ENCODE results near the gene SHROOM3. TPM values are rescaled to one million over a fixed set of nuclear protein-coding genes. Genes with fewer than 3 reads are reported as not detected.

The SHROOM3 gene
- total RNA-seq, 2 donors from 2014 or later = 139 to 171 TPM

DNA sequence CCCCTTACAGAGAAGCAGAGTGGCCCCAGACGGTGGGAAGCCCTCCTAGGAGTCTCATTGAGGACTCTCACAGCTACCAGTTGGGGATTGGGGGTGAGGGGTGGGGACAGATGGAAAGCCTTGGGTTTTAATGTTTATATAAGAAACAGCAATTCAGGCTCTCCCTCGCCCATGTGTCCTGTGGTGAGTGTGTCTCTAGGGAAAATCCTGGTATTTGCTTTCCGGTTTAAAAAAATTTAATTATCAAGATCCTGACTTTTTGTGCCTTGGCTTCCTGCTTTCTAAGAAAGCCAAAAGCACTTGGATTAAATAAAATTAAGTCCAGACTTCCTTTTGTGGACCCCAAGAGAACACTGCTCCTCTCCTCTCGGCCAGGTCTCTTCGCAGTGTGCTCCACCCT lies 369.1 kb downstream of the SHROOM3 start:
- TF ChIP-seq, protein P1, sequence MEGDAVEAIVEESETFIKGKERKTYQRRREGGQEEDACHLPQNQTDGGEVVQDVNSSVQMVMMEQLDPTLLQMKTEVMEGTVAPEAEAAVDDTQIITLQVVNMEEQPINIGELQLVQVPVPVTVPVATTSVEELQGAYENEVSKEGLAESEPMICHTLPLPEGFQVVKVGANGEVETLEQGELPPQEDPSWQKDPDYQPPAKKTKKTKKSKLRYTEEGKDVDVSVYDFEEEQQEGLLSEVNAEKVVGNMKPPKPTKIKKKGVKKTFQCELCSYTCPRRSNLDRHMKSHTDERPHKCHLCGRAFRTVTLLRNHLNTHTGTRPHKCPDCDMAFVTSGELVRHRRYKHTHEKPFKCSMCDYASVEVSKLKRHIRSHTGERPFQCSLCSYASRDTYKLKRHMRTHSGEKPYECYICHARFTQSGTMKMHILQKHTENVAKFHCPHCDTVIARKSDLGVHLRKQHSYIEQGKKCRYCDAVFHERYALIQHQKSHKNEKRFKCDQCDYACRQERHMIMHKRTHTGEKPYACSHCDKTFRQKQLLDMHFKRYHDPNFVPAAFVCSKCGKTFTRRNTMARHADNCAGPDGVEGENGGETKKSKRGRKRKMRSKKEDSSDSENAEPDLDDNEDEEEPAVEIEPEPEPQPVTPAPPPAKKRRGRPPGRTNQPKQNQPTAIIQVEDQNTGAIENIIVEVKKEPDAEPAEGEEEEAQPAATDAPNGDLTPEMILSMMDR (IDR thresholded peaks at IDR 0.05) = no peak
- Histone ChIP-seq H3K4me1 (ENCODE audit: control insufficient read depth in 1 of 2, low read depth in 2 of 2) (no peaks in the 10 kb centered on the region), H3K9me3 (peaks cover 2% of the 10 kb centered on the region), H3K4me3 (no peak overlapping the region), H3K36me3 (no peaks in the 10 kb centered on the region), H3K27ac (no peak overlapping the region), H3K27me3 (replicated peaks; ENCODE audit: insufficient read depth) (no peaks in the 10 kb centered on the region)
- ATAC-seq (ENCODE audit: insufficient number of reproducible peaks, low FRiP score, low read depth) = no peak
- no peak for DNase-seq (ENCODE audit: low spot score)

DNA sequence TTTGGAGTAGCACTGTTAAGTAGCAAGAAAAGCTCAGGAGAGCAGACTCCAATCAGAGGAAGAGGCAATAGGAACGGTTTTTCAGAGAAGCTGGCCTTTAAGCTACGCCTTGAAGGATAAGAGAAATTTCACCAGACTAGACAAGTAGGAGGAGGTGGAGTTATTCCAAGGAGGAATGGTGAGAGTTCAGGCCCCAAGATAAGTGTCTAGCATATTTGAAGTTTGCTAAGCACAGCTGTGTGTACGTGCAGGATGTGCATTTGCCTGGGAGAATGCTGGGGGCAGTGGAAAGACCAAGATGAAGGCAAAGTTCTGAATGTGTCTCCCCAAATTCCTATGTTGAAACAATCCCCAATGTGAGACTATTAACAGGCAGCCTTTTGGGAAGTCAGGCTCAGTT lies 371.3 kb downstream of the SHROOM3 start:
- H3K4me3 ChIP-seq = no peak overlapping the region
- DNase-seq (ENCODE audit: low spot score) = no peak
- H3K27ac ChIP-seq = no peak overlapping the region
- no peak for ATAC-seq (ENCODE audit: insufficient number of reproducible peaks, low FRiP score, low read depth)
- H3K9me3 ChIP-seq = peaks cover 2% of the 10 kb centered on the region
- TF ChIP-seq, protein P1 (IDR thresholded peaks at IDR 0.05) = no peak
- no peaks in the 10 kb centered on the region for H3K27me3 ChIP-seq (replicated peaks; ENCODE audit: insufficient read depth)
- H3K36me3 ChIP-seq = no peaks in the 10 kb centered on the region
- H3K4me1 ChIP-seq (ENCODE audit: control insufficient read depth in 1 of 2, low read depth in 2 of 2) = peaks cover 0 to 4% of the 10 kb centered on the region in 2 donors

DNA sequence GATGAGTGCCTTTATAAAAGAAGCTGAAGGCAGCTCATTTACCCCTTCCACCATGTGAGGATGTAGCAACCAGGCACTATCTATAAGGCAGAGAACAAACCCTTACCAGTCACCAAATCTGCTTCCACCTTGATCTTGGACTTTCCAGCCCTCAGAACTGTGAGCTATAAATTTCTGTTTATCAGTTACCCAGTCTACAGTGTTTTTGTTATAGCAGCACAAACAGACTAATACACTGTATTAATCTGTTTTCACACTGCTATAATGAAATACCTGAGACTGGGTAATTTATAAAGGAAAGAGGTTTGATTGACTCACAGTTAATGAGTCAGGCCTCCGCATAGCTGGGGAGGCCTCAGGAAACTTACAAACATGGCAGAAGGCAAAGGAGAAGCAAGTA lies 371.7 kb downstream of the SHROOM3 start:
- ATAC-seq (ENCODE audit: insufficient number of reproducible peaks, low FRiP score, low read depth) (no peak), DNase-seq (ENCODE audit: low spot score) (no peak)
- Histone ChIP-seq H3K4me3 (no peak overlapping the region), H3K4me1 (ENCODE audit: control insufficient read depth in 1 of 2, low read depth in 2 of 2) (peaks cover 0 to 8% of the 10 kb centered on the region in 2 donors), H3K36me3 (no peaks in the 10 kb centered on the region), H3K9me3 (peaks cover 2% of the 10 kb centered on the region), H3K27ac (no peak overlapping the region), H3K27me3 (replicated peaks; ENCODE audit: insufficient read depth) (no peaks in the 10 kb centered on the region)
- TF ChIP-seq, protein P1 (IDR thresholded peaks at IDR 0.05) = no peak

DNA sequence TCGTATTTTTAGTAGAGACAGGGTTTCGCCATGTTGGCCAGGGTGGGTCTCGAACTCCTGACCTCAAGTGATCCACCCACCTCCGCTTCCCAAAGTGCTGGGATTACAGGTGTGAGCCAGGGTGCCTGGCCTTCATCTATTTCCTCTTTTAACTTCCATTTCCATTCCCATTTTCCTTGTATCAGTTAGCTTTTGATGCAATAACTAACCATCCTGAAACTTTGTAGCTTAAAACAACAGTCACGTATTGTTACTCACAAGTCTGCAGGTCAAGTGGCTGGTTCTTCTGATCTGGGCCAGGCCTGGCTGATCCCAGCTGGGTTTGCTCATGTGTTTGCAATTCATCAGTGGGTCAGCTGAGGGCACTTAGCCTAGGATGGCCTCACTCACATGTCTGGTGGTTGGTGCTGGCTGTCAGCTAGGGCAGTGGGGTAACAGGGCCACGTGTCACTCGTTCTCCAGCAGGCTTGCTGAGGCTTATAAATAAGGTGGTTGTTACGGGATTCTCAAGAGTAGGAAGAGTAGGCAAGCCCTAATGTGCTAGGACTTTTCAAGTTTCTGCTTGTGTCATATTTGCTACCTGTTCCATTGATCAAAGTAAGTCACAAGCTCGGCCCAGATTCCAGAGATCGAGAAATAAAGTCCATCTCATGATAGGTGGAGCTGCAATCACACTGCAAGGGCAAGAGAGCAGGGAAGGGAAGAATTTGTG lies 374.7 kb downstream of the SHROOM3 start:
- ATAC-seq (ENCODE audit: insufficient number of reproducible peaks, low FRiP score, low read depth) = no peak
- TF ChIP-seq, protein P1 (IDR thresholded peaks at IDR 0.05) = no peak
- H3K9me3 ChIP-seq = peaks cover 2% of the 10 kb centered on the region

DNA sequence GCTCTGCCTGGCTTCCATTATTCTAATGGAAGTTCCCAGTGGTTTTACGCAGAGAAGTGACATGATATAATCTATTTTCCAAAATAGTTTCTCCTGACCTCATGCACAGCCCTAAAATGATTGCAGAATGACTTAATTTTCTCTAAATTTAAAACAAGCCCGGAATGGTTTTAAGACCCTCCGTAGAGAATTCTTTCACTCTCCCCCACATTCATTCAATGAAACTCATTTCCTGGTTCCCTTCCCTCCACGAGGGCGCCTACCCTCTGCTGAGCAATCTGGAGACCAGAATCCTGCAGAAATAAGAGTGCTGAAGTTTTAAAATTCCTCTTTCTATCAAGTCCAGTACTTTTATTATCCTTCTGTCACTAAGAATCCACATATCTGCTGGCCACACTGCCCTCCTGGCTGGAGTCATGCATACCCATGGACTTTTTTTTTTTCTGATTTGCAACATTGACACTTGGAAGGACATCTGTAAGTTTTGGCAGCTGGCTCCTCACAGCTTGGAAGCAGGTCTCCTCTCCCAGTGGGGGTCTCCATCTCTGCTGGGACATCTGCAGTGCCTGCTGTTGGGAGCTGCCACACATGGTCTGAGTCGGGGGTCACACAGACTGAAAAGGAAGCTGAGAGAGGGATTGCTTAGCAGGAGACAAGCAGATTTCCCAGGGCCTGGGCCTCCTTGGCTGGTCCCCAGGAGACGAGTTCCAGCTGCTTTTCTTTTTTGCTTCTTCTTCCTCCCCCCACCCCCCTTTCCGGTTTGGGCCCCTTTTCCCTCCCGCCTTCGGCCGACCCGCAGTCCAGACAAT lies 376.8 kb downstream of the SHROOM3 start:
- Histone ChIP-seq H3K4me3 (no peak overlapping the region), H3K27me3 (replicated peaks; ENCODE audit: insufficient read depth) (no peaks in the 10 kb centered on the region), H3K9me3 (peaks cover 2% of the 10 kb centered on the region), H3K36me3 (no peaks in the 10 kb centered on the region), H3K4me1 (ENCODE audit: control insufficient read depth in 1 of 2, low read depth in 2 of 2) (peaks cover 0 to 14% of the 10 kb centered on the region in 2 donors), H3K27ac (no peak overlapping the region)
- DNase-seq (ENCODE audit: low spot score) = no peak
- ATAC-seq (ENCODE audit: insufficient number of reproducible peaks, low FRiP score, low read depth) = no peak
- TF ChIP-seq, protein P1 (IDR thresholded peaks at IDR 0.05) = no peak

More for the DNA sequence above, 374.7 kb downstream of the SHROOM3 start:
- no peak for DNase-seq (ENCODE audit: low spot score)
- Histone ChIP-seq H3K4me1 (ENCODE audit: control insufficient read depth in 1 of 2, low read depth in 2 of 2) (peaks cover 0 to 14% of the 10 kb centered on the region in 2 donors), H3K27me3 (replicated peaks; ENCODE audit: insufficient read depth) (no peaks in the 10 kb centered on the region), H3K27ac (no peak overlapping the region), H3K4me3 (no peak overlapping the region), H3K36me3 (no peaks in the 10 kb centered on the region)
